HepG2 (cell line): ENCODE results near the gene HSD3B7. TPM values are rescaled to one million over a fixed set of nuclear protein-coding genes. Genes with fewer than 3 reads are reported as not detected.

ENCODE experiments used
- ATAC-seq: fragments of 200-7000 bp; cut with Tn5 transposase; 3 replicates; pipeline ENCODE4 v1.9.1; 2020; ENCODE audit warnings: mild to moderate bottlenecking, moderate library complexity
- BruUV-seq: library from RNA; stranded (reverse); fragments of 400-500 nt; replicated peaks from 2 replicates; lab custom pipeline; 2021; lab: Mats Ljungman, UMichigan
- CTCF ChIA-PET: fragments of 300-600 bp; formaldehyde crosslinking; extraction: SDS; loops from one replicate; lab custom pipeline; 2021; ENCODE audit warnings: low total read pairs, inconsistent platforms, low intra/inter-chr PET ratio; lab: Yijun Ruan, JAX
- POLR2A ChIA-PET: fragments of 350-600 bp; sonication (Branson Sonifier 250); formaldehyde crosslinking; loops from one replicate; lab custom pipeline; 2020; ENCODE audit warnings: antibody characterized with exemption, inconsistent platforms; lab: Yijun Ruan, JAX
- DNase-seq: peaks from one replicate; pipeline ENCODE4 v3.0.0-alpha.2; 2015; ENCODE audit warnings: low spot score
- FAIRE-seq: peaks from 3 replicates; lab custom pipeline; 2011; peaks lifted over from hg19 to GRCh38; lab: Jason Lieb, UNC
- H2AFZ ChIP-seq: one replicate; pipeline ENCODE4 v1.6.1; 2011; ENCODE audit warnings: low read length, inconsistent platforms
- H3K27ac ChIP-seq: fragments of 300-600 bp; 3 replicates; pipeline ENCODE4 v1.8.0; 2011; ENCODE audit warnings: mixed run types, mild to moderate bottlenecking, mixed read lengths, low read length, inconsistent platforms; ENCODE audit not compliant: insufficient read depth; ENCODE audit errors: extremely low read length
- H3K27me3 ChIP-seq, 2 experiments: fragments of 200-600 bp in 1 of 2; 2 replicates in 1 of 2; 3 replicates in 1 of 2; pipeline versions ENCODE4 v1.6.0 to v1.8.0; 2011; ENCODE audit warnings: low read length in 2 of 2, mild to moderate bottlenecking in 2 of 2, moderate library complexity in 2 of 2, inconsistent platforms in 1 of 2; ENCODE audit not compliant: insufficient read depth in 2 of 2, control insufficient read depth in 1 of 2
- H3K36me3 ChIP-seq, 2 experiments: fragments of 200-600 bp in 1 of 2; replicated peaks in 1 of 2; 2 replicates in 1 of 2; 3 replicates in 1 of 2; pipeline versions ENCODE4 v1.5.1 to v1.8.0; 2011; ENCODE audit warnings: low read length in 2 of 2, inconsistent platforms in 1 of 2; ENCODE audit not compliant: insufficient read depth in 2 of 2, control insufficient read depth in 1 of 2
- H3K4me1 ChIP-seq: 2 replicates; pipeline ENCODE4 v1.5.1; 2012; ENCODE audit warnings: low read length, inconsistent platforms; ENCODE audit not compliant: insufficient read depth
- H3K4me2 ChIP-seq: 2 replicates; pipeline ENCODE4 v1.6.0; 2011; ENCODE audit warnings: low read depth, low read length, inconsistent platforms
- H3K4me3 ChIP-seq, 3 experiments: fragments of 200-600 bp in 1 of 3; sonication (generic), shearing (Covaris generic) in 1 of 3; replicated peaks in 1 of 3; 2 replicates each; pipeline ENCODE4 v1.5.1; 2011 to 2016; ENCODE audit warnings: low read length in 3 of 3, inconsistent platforms in 2 of 3, low read depth in 2 of 3, mild to moderate bottlenecking in 2 of 3, control low read depth in 1 of 3, mixed read lengths in 1 of 3; ENCODE audit not compliant: insufficient read depth in 1 of 3
- H3K79me2 ChIP-seq: one replicate; pipeline ENCODE4 v1.6.1; 2011; ENCODE audit warnings: low read length, inconsistent platforms; ENCODE audit not compliant: insufficient read depth
- H3K9ac ChIP-seq: 2 replicates; pipeline ENCODE4 v1.6.0; 2011; ENCODE audit warnings: mild to moderate bottlenecking, low read depth, low read length, inconsistent platforms; ENCODE audit not compliant: insufficient read depth
- H3K9me3 ChIP-seq: 2 replicates; pipeline ENCODE4 v1.5.1; 2012; ENCODE audit warnings: mild to moderate bottlenecking, low read length
- H4K20me1 ChIP-seq: 2 replicates; pipeline ENCODE4 v1.6.0; 2011; ENCODE audit warnings: inconsistent platforms, mild to moderate bottlenecking, low read length, moderate library complexity; ENCODE audit not compliant: insufficient read depth
- CEBPB ChIP-seq: IDR thresholded peaks from 2 replicates; pipeline ENCODE4 v1.6.1; 2011; ENCODE audit warnings: low read depth, low read length, improper control_type of control experiment, borderline replicate concordance
- CEBPG ChIP-seq: IDR thresholded peaks from 2 replicates; pipeline ENCODE4 v1.6.1; 2016
- DDIT3 ChIP-seq: sonication (generic); formaldehyde crosslinking; IDR thresholded peaks from 2 replicates; pipeline ENCODE4 v1.4.0; 2020; ENCODE audit warnings: mild to moderate bottlenecking, missing genetic modification reagents
- ELF3 ChIP-seq: IDR thresholded peaks from 2 replicates; pipeline ENCODE4 v1.6.1; 2016; ENCODE audit warnings: missing genetic modification reagents, missing compliant biosample characterization
- KDM5A ChIP-seq: fragments of 200-600 bp; sonication (generic); IDR thresholded peaks from 2 replicates; pipeline ENCODE4 v1.7.0; 2018; ENCODE audit warnings: antibody characterized with exemption, mild to moderate bottlenecking, low read length, borderline replicate concordance
- NAIF1 ChIP-seq: sonication (generic); formaldehyde crosslinking; IDR thresholded peaks from 2 replicates; pipeline ENCODE4 v1.5.0; 2020; ENCODE audit warnings: mild to moderate bottlenecking, missing genetic modification reagents, borderline replicate concordance
- PITX1 ChIP-seq: sonication (generic); formaldehyde crosslinking; IDR thresholded peaks from 2 replicates; pipeline ENCODE4 v1.5.1; 2020; ENCODE audit warnings: mild to moderate bottlenecking, missing genetic modification reagents
- POLR2A ChIP-seq, 2 experiments: IDR thresholded peaks; 2 replicates each; pipeline ENCODE4 v1.6.1; 2011; ENCODE audit warnings: low read depth in 2 of 2, low read length in 2 of 2, mild to moderate bottlenecking in 1 of 2, moderate library complexity in 1 of 2; ENCODE audit not compliant: insufficient read depth in 1 of 2
- ZBTB38 ChIP-seq: sonication (generic); formaldehyde crosslinking; IDR thresholded peaks from 2 replicates; pipeline ENCODE4 v1.5.1; 2020; ENCODE audit warnings: mild to moderate bottlenecking, missing genetic modification reagents
- ZFP1 ChIP-seq: IDR thresholded peaks from 2 replicates; pipeline ENCODE4 v1.6.1; 2016
- ZFP91 ChIP-seq: sonication (generic); formaldehyde crosslinking; IDR thresholded peaks from 2 replicates; pipeline ENCODE4 v1.9.0; 2022; ENCODE audit warnings: missing genetic modification reagents, mild to moderate bottlenecking, borderline replicate concordance
- ZNF317 ChIP-seq: sonication (generic); formaldehyde crosslinking; IDR thresholded peaks from 2 replicates; pipeline ENCODE4 v1.5.0; 2020; ENCODE audit warnings: mild to moderate bottlenecking, missing genetic modification reagents
- WGBS: methylation state at CpG from one replicate; pipeline ENCODE4 v1.1.6; 2017; ENCODE audit warnings: low lambda C conversion rate; 5-methylcytosine and 5-hydroxymethylcytosine counted together
- in situ Hi-C: cut with HindIII; loops from 2 replicates; pipeline ENCODE4 v1.10.0; 2017; ENCODE audit warnings: low pct_unique_long_range_greater_than_20kb; ENCODE audit not compliant: extremely low pct_ligation_motif_present
- intact Hi-C: fragments of 100-400 bp; cut with micrococcal nuclease; formaldehyde crosslinking; loops from one replicate; pipeline ENCODE4 v1.10.0; 2022; ENCODE audit not compliant: unreplicated experiment
- polyA plus RNA-seq, 8 experiments: library from polyadenylated mRNA; depleted of rRNA in 3 of 8; stranded (reverse) in 7 of 8; unstranded in 1 of 8; fragments of >200 nt; fragmentation: Illumina TruSeq in 4 of 8; extraction: Trizol in 4 of 8; gene quantifications; 2 replicates each; pipeline versions ENCODE4 v1.2.1 to v1.2.3, GENCODE V29; 2011 to 2016; ENCODE audit warnings: low read depth in 4 of 8, missing spikeins in 1 of 8, mixed read lengths in 1 of 8; ENCODE audit not compliant: insufficient read depth in 1 of 8
- total RNA-seq, 5 experiments: library from RNA; depleted of rRNA; stranded (reverse); fragments of >200 nt; fragmentation: Illumina TruSeq; extraction: Trizol; gene quantifications; 2 replicates each; pipeline ENCODE4 v1.2.3, GENCODE V29; 2016; ENCODE audit warnings: low read depth in 1 of 5
- TF ChIP-seq, protein P1 (sequence below), 2 experiments: fragments of 450-650 bp in 1 of 2; sonication (generic) in 1 of 2; formaldehyde crosslinking in 1 of 2; IDR thresholded peaks; 2 replicates each; pipeline versions ENCODE4 v1.6.1 to v1.8.0; 2016 to 2022; ENCODE audit warnings: antibody characterized with exemption in 1 of 2, mild to moderate bottlenecking in 1 of 2, missing genetic modification reagents in 1 of 2

HSD3B7 gene
- total and polyA plus RNA-seq, 2 of the 13 experiments (the other 11 are each of a cell fraction or from before 2014, with no cell fraction given) = 32.9 to 69.7 TPM

DNA sequence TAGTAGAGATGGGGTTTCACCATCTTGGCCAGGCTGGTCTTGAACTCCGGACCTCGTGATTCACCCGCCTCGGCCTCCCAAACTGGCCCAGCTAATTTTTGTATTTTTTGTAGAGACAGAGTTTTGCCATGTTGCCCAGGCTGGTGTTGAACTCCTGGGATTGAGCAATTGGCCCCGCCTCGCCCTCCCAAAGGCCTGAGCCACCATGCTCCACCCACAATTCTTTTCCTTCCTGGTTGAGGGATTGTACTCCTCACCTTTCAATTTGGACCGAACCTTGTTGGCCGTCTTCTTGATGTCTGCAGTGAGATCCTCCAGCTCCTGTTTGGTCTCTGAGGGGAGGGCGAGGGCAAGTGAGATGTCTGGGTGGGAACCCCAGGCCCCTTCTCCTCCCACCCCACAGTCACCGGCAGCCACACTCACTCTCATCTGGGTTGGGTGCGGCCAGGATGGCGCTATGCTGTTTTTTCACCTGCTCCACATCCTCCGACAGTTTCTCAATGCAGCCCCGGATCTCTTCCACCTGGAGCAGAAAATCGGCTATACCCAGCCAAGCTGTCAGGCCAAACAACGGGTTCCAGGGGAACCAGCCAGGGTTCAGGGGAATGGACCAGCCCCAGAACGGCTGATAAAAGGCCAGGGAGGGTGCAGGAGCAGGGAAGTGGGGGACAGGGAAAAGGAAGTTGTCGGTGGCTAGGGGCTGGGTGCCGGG, 15.8 kb downstream of the HSD3B7 start:
- no peak overlapping the region for H3K9ac ChIP-seq
- ChIA-PET POLR2A (interaction anchor here (2.1 to 5.9 kb wide), 5 partner anchors 15 to 141 kb away, joined by 4 to 81 read pairs (median 14); partner anchors contain the start of genes HSD3B7 and STX4), CTCF (no interaction called here)
- TF ChIP-seq KDM5A (no peak), PITX1 (CRISPR knock-in tag) (no peak), ZNF317 (CRISPR knock-in tag) (peak; percentile 80), ZFP1 (CRISPR knock-in tag) (peak; percentile 94; the same call in 1 of the 2 replicates), DDIT3 (no peak), CEBPB (peak; percentile 58; the same call in 1 of the 2 replicates), CEBPG (peak; percentile 78), POLR2A (IDR thresholded peaks at IDR 0.05; ENCODE audit: insufficient read depth in 1 of 2, low read depth in 2 of 2, low read length in 2 of 2) (no peak), ELF3 (CRISPR knock-in tag) (0 out of 2 replicates have a peak, but pooled peaks have one; percentile 25), NAIF1 (CRISPR knock-in tag) (no peak), ZBTB38 (CRISPR knock-in tag) (0 out of 2 replicates have a peak, but pooled peaks have one; percentile 24), ZFP91 (CRISPR knock-in tag) (0 out of 2 replicates have a peak, but pooled peaks have one; percentile 11)
- TF ChIP-seq, protein P1, sequence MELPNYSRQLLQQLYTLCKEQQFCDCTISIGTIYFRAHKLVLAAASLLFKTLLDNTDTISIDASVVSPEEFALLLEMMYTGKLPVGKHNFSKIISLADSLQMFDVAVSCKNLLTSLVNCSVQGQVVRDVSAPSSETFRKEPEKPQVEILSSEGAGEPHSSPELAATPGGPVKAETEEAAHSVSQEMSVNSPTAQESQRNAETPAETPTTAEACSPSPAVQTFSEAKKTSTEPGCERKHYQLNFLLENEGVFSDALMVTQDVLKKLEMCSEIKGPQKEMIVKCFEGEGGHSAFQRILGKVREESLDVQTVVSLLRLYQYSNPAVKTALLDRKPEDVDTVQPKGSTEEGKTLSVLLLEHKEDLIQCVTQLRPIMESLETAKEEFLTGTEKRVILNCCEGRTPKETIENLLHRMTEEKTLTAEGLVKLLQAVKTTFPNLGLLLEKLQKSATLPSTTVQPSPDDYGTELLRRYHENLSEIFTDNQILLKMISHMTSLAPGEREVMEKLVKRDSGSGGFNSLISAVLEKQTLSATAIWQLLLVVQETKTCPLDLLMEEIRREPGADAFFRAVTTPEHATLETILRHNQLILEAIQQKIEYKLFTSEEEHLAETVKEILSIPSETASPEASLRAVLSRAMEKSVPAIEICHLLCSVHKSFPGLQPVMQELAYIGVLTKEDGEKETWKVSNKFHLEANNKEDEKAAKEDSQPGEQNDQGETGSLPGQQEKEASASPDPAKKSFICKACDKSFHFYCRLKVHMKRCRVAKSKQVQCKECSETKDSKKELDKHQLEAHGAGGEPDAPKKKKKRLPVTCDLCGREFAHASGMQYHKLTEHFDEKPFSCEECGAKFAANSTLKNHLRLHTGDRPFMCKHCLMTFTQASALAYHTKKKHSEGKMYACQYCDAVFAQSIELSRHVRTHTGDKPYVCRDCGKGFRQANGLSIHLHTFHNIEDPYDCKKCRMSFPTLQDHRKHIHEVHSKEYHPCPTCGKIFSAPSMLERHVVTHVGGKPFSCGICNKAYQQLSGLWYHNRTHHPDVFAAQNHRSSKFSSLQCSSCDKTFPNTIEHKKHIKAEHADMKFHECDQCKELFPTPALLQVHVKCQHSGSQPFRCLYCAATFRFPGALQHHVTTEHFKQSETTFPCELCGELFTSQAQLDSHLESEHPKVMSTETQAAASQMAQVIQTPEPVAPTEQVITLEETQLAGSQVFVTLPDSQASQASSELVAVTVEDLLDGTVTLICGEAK (IDR thresholded peaks at IDR 0.05) = no peak
- TF ChIP-seq, protein P1 (CRISPR knock-in tag; IDR thresholded peaks at IDR 0.05) = 0 out of 2 replicates have a peak, but pooled peaks have one; percentile 1

More for the DNA sequence above, 15.8 kb downstream of the HSD3B7 start:
- Histone ChIP-seq H3K4me3 (no peak overlapping the region), H3K27ac (no peak overlapping the region), H3K9me3 (no peaks in the 10 kb centered on the region), H3K4me2 (peak overlapping the region; percentile 4; the same call in 1 of the 2 replicates), H3K36me3 (no peaks in the 10 kb centered on the region), H3K27me3 (no peaks in the 10 kb centered on the region; a peak in 2 of 5 replicates), H3K79me2 (no peaks in the 10 kb centered on the region), H2AFZ (no peak overlapping the region), H4K20me1 (no peaks in the 10 kb centered on the region), H3K4me1 (peaks cover 87% of the 10 kb centered on the region)
- ATAC-seq (no peak), DNase-seq (no peak), FAIRE-seq (no peak)
- intact Hi-C loops = no loop called here
- BruUV-seq = no TSS peak
- in situ Hi-C loops = no loop called here
- 77% methylated on average over 19 of the region's 19 CpGs for WGBS
